Renal cortex interstitium (tissue), 11 donors: Measurements from ENCODE around the gene RSL1D1. TPM values are rescaled to one million over a fixed set of nuclear protein-coding genes. Genes with fewer than 3 reads are reported as not detected.
"Not testable (repeated sequence)": the region's sequence is repeated elsewhere in the genome, so short reads cannot be mapped to it uniquely, and the experiment has no call there.

Experiments
- DNase-seq, 11 donors: peaks; one replicate each; pipeline ENCODE4 v3.0.0-alpha.2; 2013; ENCODE audit warnings: low read depth in 9 of 11, low spot score in 4 of 11; ENCODE audit errors: extremely low read depth in 1 of 11
- polyA plus RNA-seq, 3 donors: library from polyadenylated mRNA; unstranded; fragments of 120-200 nt; gene quantifications; one replicate each; pipeline ENCODE4 v1.2.1, GENCODE V29; 2013; ENCODE audit not compliant: insufficient read length in 3 of 3

Gene RSL1D1
- polyA plus RNA-seq, 3 donors, result 214 to 289 (median 238) TPM

DNA sequence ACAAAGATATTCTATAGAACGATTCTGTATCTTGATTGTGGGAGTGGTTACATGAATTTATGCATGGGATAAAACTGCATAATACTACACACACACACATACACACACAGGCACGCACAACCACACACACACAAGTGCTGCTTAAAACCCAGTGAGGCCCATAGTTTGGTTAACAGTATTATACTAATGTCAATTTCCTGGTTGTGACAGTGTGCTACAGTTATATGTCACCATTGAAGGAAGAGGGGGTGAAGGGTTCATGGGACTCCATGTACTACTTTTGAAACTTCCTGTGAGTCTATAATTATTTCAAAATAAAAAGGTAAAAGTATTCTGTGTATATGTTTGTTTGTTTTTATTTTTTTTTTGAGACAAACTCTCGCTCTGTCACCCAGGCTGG lies 62.4 kb downstream of the RSL1D1 start:
- no peak for DNase-seq

- not testable (repeated sequence) for DNase-seq
Measured at GRCh38 chr16:11784980-11785599, 66.3 kb downstream of the RSL1D1 start.

- DNase-seq, result not testable (repeated sequence)
Measured at GRCh38 chr16:11784381-11784780, 67.0 kb downstream of the RSL1D1 start.

- no peak for DNase-seq
Measured at GRCh38 chr16:11784038-11784369, 67.3 kb downstream of the RSL1D1 start.

Other genes starting within 250 kb of the RSL1D1 start
- 10 to 100 TPM; 30.9 to 41.9 (median 37.3) TPM for gene SNN, start 183.1 kb downstream of the RSL1D1 start, polyA plus RNA-seq
- gene TXNDC11, start 108.7 kb downstream of the RSL1D1 start, polyA plus RNA-seq, result 10 to 100 TPM; 40.2 to 42.6 (median 41.7) TPM
- gene ZC3H7A, start 54.3 kb downstream of the RSL1D1 start, polyA plus RNA-seq, result 10 to 100 TPM; 72.8 to 98.0 (median 86.9) TPM
- 100 to 1,000 TPM; 104 to 132 (median 114) TPM for gene GSPT1, start 64.4 kb upstream of the RSL1D1 start, polyA plus RNA-seq
- gene NPIPB2, start 90.5 kb upstream of the RSL1D1 start, polyA plus RNA-seq, result 10 to 100 TPM in 1 of 3 donors, 1 to 10 TPM in 2; 4.1 to 14.8 (median 5.4) TPM
- under 1 TPM; 0.15 to 0.34 (median 0.19) TPM for gene TNFRSF17, start 113.7 kb upstream of the RSL1D1 start, polyA plus RNA-seq
- gene SNX29, start 125.2 kb upstream of the RSL1D1 start, polyA plus RNA-seq, result 10 to 100 TPM; 30.1 to 36.3 (median 36.2) TPM